Liver (tissue), 9 donors: ENCODE results near the gene UBXN11. TPM values are rescaled to one million over a fixed set of nuclear protein-coding genes. Genes with fewer than 3 reads are reported as not detected.

ENCODE experiments used
- DNase-seq: peaks from one replicate; pipeline ENCODE4 v3.0.0-alpha.2; 2017; ENCODE audit warnings: low spot score
- H3K27ac ChIP-seq, 2 donors: one replicate each; pipeline ENCODE4 v1.7.0; 2013; ENCODE audit warnings: inconsistent platforms in 2 of 2, low read length in 2 of 2, control low read depth in 1 of 2, low read depth in 1 of 2, mild to moderate bottlenecking in 1 of 2
- H3K27me3 ChIP-seq, 4 donors: one replicate each; pipeline versions ENCODE4 v1.6.1 to v1.7.0; 2013; ENCODE audit warnings: low read length in 3 of 4, inconsistent platforms in 1 of 4, mild to moderate bottlenecking in 1 of 4, moderate library complexity in 1 of 4; ENCODE audit not compliant: control insufficient read depth in 4 of 4, insufficient read depth in 4 of 4
- H3K36me3 ChIP-seq, 4 donors: one replicate each; pipeline versions ENCODE4 v1.6.1 to v1.7.0; 2013; ENCODE audit warnings: low read length in 3 of 4, mild to moderate bottlenecking in 3 of 4, low read depth in 1 of 4, moderate library complexity in 1 of 4; ENCODE audit not compliant: control insufficient read depth in 4 of 4, insufficient read depth in 3 of 4
- H3K4me1 ChIP-seq, 4 donors: one replicate each; pipeline versions ENCODE4 v1.6.1 to v1.7.0; 2013; ENCODE audit warnings: low read length in 3 of 4, mild to moderate bottlenecking in 3 of 4, moderate library complexity in 1 of 4; ENCODE audit not compliant: control insufficient read depth in 4 of 4, insufficient read depth in 4 of 4
- H3K4me3 ChIP-seq, 3 donors: one replicate each; pipeline versions ENCODE4 v1.6.1 to v1.7.0; 2013; ENCODE audit warnings: low read length in 3 of 3, control low read depth in 1 of 3, low read depth in 1 of 3, mild to moderate bottlenecking in 1 of 3
- H3K9ac ChIP-seq, 2 donors: one replicate each; pipeline ENCODE4 v1.7.0; 2013; ENCODE audit warnings: low read length in 2 of 2, mild to moderate bottlenecking in 2 of 2, moderate library complexity in 2 of 2, control low read depth in 1 of 2, low read depth in 1 of 2
- H3K9me3 ChIP-seq, 4 donors: one replicate each; pipeline versions ENCODE4 v1.6.1 to v1.7.0; 2013; ENCODE audit warnings: low read length in 3 of 4; ENCODE audit not compliant: control insufficient read depth in 4 of 4
- EGR1 ChIP-seq, 2 donors: IDR thresholded peaks; 2 replicates each; pipeline ENCODE4 v1.6.1; 2016 to 2018; ENCODE audit warnings: antibody characterized with exemption in 2 of 2, low read depth in 2 of 2
- FOXA1 ChIP-seq: IDR thresholded peaks from 2 replicates; pipeline ENCODE4 v1.6.1; 2016; ENCODE audit warnings: antibody characterized with exemption
- FOXA2 ChIP-seq: IDR thresholded peaks from 2 replicates; pipeline ENCODE4 v1.6.1; 2016; ENCODE audit warnings: antibody characterized with exemption
- HNF4G ChIP-seq: IDR thresholded peaks from 2 replicates; pipeline ENCODE4 v1.6.1; 2016; ENCODE audit warnings: antibody characterized with exemption
- JUND ChIP-seq, 2 donors: IDR thresholded peaks; 2 replicates each; pipeline ENCODE4 v1.6.1; 2016; ENCODE audit warnings: antibody characterized with exemption in 2 of 2
- NR2F2 ChIP-seq: IDR thresholded peaks from 2 replicates; pipeline ENCODE4 v1.6.1; 2016; ENCODE audit warnings: antibody characterized with exemption
- RAD21 ChIP-seq, 2 donors: IDR thresholded peaks; 2 replicates each; pipeline ENCODE4 v1.6.1; 2016; ENCODE audit warnings: antibody characterized with exemption in 2 of 2, mild to moderate bottlenecking in 2 of 2
- RXRA ChIP-seq, 2 donors: IDR thresholded peaks; 2 replicates each; pipeline ENCODE4 v1.6.1; 2017 to 2018; ENCODE audit warnings: antibody characterized with exemption in 2 of 2, mild to moderate bottlenecking in 1 of 2
- TAF1 ChIP-seq: conservative IDR thresholded peaks from 2 replicates; pipeline ENCODE4 v1.6.1; 2016; ENCODE audit warnings: antibody characterized with exemption, mild to moderate bottlenecking
- YY1 ChIP-seq: IDR thresholded peaks from 2 replicates; pipeline ENCODE4 v1.6.1; 2016; ENCODE audit warnings: antibody characterized with exemption, mild to moderate bottlenecking
- WGBS: extraction: QIAGEN DNeasy Blood & Tissue Kit; methylation state at CpG from one replicate; pipeline ENCODE4 v1.1.7; 2013; 5-methylcytosine and 5-hydroxymethylcytosine counted together
- polyA plus RNA-seq, 2 donors: library from polyadenylated mRNA; stranded (reverse) in 1 of 2; unstranded in 1 of 2; fragments of 200-250 nt in 1 of 2; fragments of >200 nt in 1 of 2; fragmentation: Nextera tagmentation in 1 of 2; extraction: Ambion mirVana in 1 of 2; gene quantifications; one replicate each; pipeline versions ENCODE4 v1.2.1 to v1.2.3, GENCODE V29; 2013 to 2015
- total RNA-seq, 2 donors: library from RNA; depleted of rRNA; stranded (reverse); fragments of >200 nt; gene quantifications; one replicate each; pipeline ENCODE4 v1.2.3, GENCODE V29; 2014
- TF ChIP-seq, protein P1 (sequence below): IDR thresholded peaks from 2 replicates; pipeline ENCODE4 v1.6.1; 2016; ENCODE audit warnings: antibody characterized with exemption, mild to moderate bottlenecking
- TF ChIP-seq, protein P2 (sequence below): IDR thresholded peaks from 2 replicates; pipeline ENCODE4 v1.6.1; 2016; ENCODE audit warnings: antibody characterized with exemption
- TF ChIP-seq, protein P3 (sequence below): fragments of 150-350 bp; IDR thresholded peaks from 2 replicates; pipeline ENCODE4 v1.5.1; 2017; ENCODE audit warnings: improper control_type of control experiment, low read depth, low read length; ENCODE audit not compliant: missing input control
- TF ChIP-seq, protein P4 (sequence below): IDR thresholded peaks from 2 replicates; pipeline ENCODE4 v1.6.1; 2016; ENCODE audit warnings: antibody characterized with exemption
- TF ChIP-seq, protein P5 (sequence below): IDR thresholded peaks from 2 replicates; pipeline ENCODE4 v1.6.1; 2016; ENCODE audit warnings: antibody characterized with exemption
- donor health status: healthy.
- donor health status: healthy.
- donor health status: healthy.
- donor health status: healthy.
- donor health status: healthy.

The UBXN11 gene
- total and polyA plus RNA-seq, 4 donors, result 3.0 to 9.5 (median 7.3) TPM

DNA sequence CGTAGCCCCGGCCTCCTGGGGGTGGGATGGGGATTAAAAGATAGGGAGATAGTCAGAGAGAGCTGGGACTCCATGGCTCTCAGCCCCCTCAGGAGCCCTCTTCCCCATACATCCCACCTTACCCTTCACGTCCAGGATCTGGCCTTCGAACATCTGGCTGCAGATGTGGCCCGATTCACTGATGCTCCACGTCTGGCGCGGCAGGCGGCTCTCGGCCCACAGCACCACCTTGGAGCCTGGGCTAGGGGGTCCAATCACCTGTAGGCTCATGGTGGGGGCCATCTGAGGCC, 15.6 kb upstream of the UBXN11 start:
- peaks cover 0 to 5% (median 0%) of the 10 kb centered on the region in 4 donors for H3K4me1 ChIP-seq
- no peak overlapping the region for H3K9ac ChIP-seq
- no peaks in the 10 kb centered on the region for H3K27me3 ChIP-seq
- DNase-seq, result no peak
- WGBS, result 71% methylated on average over 10 of the region's 10 CpGs
- H3K9me3 ChIP-seq, result no peaks in the 10 kb centered on the region
- no peaks in the 10 kb centered on the region for H3K36me3 ChIP-seq
- TF ChIP-seq FOXA2, result no peak
- TF ChIP-seq, protein P1, sequence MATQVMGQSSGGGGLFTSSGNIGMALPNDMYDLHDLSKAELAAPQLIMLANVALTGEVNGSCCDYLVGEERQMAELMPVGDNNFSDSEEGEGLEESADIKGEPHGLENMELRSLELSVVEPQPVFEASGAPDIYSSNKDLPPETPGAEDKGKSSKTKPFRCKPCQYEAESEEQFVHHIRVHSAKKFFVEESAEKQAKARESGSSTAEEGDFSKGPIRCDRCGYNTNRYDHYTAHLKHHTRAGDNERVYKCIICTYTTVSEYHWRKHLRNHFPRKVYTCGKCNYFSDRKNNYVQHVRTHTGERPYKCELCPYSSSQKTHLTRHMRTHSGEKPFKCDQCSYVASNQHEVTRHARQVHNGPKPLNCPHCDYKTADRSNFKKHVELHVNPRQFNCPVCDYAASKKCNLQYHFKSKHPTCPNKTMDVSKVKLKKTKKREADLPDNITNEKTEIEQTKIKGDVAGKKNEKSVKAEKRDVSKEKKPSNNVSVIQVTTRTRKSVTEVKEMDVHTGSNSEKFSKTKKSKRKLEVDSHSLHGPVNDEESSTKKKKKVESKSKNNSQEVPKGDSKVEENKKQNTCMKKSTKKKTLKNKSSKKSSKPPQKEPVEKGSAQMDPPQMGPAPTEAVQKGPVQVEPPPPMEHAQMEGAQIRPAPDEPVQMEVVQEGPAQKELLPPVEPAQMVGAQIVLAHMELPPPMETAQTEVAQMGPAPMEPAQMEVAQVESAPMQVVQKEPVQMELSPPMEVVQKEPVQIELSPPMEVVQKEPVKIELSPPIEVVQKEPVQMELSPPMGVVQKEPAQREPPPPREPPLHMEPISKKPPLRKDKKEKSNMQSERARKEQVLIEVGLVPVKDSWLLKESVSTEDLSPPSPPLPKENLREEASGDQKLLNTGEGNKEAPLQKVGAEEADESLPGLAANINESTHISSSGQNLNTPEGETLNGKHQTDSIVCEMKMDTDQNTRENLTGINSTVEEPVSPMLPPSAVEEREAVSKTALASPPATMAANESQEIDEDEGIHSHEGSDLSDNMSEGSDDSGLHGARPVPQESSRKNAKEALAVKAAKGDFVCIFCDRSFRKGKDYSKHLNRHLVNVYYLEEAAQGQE, result no peak
- no peak for TF ChIP-seq FOXA1
- no peak for TF ChIP-seq RAD21 (IDR thresholded peaks at IDR 0.05)
- TF ChIP-seq NR2F2, result no peak
- no peak for TF ChIP-seq HNF4G
- no peak for TF ChIP-seq TAF1
- no peak for TF ChIP-seq JUND (IDR thresholded peaks at IDR 0.05)
- TF ChIP-seq, protein P2, sequence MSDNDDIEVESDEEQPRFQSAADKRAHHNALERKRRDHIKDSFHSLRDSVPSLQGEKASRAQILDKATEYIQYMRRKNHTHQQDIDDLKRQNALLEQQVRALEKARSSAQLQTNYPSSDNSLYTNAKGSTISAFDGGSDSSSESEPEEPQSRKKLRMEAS, result no peak
- TF ChIP-seq, protein P3, sequence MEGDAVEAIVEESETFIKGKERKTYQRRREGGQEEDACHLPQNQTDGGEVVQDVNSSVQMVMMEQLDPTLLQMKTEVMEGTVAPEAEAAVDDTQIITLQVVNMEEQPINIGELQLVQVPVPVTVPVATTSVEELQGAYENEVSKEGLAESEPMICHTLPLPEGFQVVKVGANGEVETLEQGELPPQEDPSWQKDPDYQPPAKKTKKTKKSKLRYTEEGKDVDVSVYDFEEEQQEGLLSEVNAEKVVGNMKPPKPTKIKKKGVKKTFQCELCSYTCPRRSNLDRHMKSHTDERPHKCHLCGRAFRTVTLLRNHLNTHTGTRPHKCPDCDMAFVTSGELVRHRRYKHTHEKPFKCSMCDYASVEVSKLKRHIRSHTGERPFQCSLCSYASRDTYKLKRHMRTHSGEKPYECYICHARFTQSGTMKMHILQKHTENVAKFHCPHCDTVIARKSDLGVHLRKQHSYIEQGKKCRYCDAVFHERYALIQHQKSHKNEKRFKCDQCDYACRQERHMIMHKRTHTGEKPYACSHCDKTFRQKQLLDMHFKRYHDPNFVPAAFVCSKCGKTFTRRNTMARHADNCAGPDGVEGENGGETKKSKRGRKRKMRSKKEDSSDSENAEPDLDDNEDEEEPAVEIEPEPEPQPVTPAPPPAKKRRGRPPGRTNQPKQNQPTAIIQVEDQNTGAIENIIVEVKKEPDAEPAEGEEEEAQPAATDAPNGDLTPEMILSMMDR, result no peak
- TF ChIP-seq, protein P4, sequence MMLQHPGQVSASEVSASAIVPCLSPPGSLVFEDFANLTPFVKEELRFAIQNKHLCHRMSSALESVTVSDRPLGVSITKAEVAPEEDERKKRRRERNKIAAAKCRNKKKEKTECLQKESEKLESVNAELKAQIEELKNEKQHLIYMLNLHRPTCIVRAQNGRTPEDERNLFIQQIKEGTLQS, result no peak
- TF ChIP-seq, protein P5, sequence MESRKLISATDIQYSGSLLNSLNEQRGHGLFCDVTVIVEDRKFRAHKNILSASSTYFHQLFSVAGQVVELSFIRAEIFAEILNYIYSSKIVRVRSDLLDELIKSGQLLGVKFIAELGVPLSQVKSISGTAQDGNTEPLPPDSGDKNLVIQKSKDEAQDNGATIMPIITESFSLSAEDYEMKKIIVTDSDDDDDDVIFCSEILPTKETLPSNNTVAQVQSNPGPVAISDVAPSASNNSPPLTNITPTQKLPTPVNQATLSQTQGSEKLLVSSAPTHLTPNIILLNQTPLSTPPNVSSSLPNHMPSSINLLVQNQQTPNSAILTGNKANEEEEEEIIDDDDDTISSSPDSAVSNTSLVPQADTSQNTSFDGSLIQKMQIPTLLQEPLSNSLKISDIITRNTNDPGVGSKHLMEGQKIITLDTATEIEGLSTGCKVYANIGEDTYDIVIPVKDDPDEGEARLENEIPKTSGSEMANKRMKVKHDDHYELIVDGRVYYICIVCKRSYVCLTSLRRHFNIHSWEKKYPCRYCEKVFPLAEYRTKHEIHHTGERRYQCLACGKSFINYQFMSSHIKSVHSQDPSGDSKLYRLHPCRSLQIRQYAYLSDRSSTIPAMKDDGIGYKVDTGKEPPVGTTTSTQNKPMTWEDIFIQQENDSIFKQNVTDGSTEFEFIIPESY, result no peak
- TF ChIP-seq RXRA (IDR thresholded peaks at IDR 0.05), result no peak
- TF ChIP-seq EGR1 (IDR thresholded peaks at IDR 0.05; ENCODE audit: low read depth in 2 of 2), result no peak
- TF ChIP-seq YY1, result no peak
- H3K4me3 ChIP-seq, result no peak overlapping the region
- H3K27ac ChIP-seq, result no peak overlapping the region

DNA sequence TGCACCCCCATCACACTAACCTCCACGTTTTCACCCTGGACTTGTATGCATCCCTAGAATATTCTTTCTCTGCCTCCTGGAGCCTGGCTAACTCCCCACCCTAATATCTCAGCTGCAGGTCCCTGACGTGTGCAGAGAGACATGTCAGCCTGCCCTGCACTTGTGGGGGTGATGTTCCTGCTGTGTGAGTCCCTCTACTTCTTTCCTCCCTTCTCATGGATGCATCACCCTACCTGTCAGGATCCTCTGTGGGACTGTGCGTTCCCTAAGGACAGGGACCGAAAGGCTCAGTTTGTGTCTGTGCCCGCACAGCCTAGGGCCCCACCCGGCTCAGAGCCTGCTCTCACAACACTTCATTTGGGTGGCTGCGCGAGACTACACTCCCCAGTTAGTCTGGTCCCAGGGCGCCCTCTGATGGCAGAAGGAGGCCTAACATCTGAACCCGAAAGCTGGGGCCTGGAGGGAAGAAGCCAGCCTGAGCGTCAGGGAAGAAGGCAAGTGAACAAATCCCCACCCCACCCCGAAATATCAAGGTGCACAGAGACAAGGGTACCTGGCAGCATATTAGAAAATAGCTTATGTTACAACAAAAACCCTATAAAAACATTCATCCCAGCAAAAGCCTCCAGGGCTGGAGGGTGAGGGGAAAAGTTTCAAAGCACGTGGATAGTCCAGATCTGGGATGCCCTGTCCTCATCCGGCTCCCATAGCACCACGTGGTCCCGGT, 15.0 kb upstream of the UBXN11 start:
- DNase-seq, result peak; percentile 93
- TF ChIP-seq YY1, result no peak
- no peak for TF ChIP-seq RXRA (IDR thresholded peaks at IDR 0.05)
- no peak for TF ChIP-seq JUND (IDR thresholded peaks at IDR 0.05)
- TF ChIP-seq, protein P3, result peak; percentile 92
- TF ChIP-seq, protein P2, result no peak
- TF ChIP-seq RAD21 (IDR thresholded peaks at IDR 0.05), result peak; percentile 95 to 98
- no peaks in the 10 kb centered on the region for H3K27me3 ChIP-seq
- WGBS, result 15% methylated on average over 16 of the region's 16 CpGs
- H3K9ac ChIP-seq, result no peak overlapping the region
- H3K36me3 ChIP-seq, result no peaks in the 10 kb centered on the region
- no peak overlapping the region for H3K4me3 ChIP-seq
- H3K27ac ChIP-seq, result no peak overlapping the region
- H3K9me3 ChIP-seq, result no peaks in the 10 kb centered on the region
- peaks cover 0 to 5% (median 0%) of the 10 kb centered on the region in 4 donors for H3K4me1 ChIP-seq
